ENCODE data around the gene MAML3. TPM values are rescaled to one million over a fixed set of nuclear protein-coding genes. Genes with fewer than 3 reads are reported as not detected.

The MAML3 gene
- total RNA-seq, 2 experiments from 2014 or later, result 2.0 to 2.4 TPM

DNA sequence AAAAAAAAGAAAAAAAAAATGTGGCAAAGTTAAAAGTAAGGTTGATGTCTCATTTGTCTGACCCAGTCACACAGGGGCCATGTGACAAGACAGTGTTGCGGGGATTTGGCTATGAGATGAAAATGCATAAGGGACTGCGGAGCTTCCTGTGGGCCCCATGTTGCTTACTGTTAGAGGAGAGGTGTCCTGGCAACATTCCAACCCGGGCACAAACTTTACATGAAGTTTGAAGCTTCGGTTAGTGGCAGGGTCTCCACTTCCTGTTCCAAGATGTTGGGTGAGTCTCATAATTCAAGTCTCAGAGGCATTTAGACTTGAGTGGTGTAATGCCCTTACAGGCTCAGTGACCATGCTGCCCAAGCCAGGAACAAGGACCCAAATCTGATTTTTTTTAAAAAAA, 111.3 kb downstream of the MAML3 start:
- Mint-ChIP-seq H3K27ac (peak overlapping the region; percentile 33), H3K9me3 (no peaks in the 10 kb centered on the region), H3K27me3 (peaks cover 4% of the 10 kb centered on the region), H3K36me3 (ENCODE audit: low read depth) (no peaks in the 10 kb centered on the region), H3K4me1 (ENCODE audit: low read depth) (peaks cover 30% of the 10 kb centered on the region), H3K4me3 (no peak overlapping the region)
- CTCF ChIA-PET, result interaction anchor here (0.6 kb wide), 1 partner anchor 203 kb away, joined by 3 read pairs; no protein-coding TSS in a partner anchor
- TF ChIP-seq, protein P1, sequence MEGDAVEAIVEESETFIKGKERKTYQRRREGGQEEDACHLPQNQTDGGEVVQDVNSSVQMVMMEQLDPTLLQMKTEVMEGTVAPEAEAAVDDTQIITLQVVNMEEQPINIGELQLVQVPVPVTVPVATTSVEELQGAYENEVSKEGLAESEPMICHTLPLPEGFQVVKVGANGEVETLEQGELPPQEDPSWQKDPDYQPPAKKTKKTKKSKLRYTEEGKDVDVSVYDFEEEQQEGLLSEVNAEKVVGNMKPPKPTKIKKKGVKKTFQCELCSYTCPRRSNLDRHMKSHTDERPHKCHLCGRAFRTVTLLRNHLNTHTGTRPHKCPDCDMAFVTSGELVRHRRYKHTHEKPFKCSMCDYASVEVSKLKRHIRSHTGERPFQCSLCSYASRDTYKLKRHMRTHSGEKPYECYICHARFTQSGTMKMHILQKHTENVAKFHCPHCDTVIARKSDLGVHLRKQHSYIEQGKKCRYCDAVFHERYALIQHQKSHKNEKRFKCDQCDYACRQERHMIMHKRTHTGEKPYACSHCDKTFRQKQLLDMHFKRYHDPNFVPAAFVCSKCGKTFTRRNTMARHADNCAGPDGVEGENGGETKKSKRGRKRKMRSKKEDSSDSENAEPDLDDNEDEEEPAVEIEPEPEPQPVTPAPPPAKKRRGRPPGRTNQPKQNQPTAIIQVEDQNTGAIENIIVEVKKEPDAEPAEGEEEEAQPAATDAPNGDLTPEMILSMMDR (IDR thresholded peaks at IDR 0.05), result no peak
- DNase-seq (peak; percentile 20), ATAC-seq (no peak)
- intact Hi-C loops (cut with micrococcal nuclease), result no loop called here
- POLR2A ChIA-PET, result no interaction called here

DNA sequence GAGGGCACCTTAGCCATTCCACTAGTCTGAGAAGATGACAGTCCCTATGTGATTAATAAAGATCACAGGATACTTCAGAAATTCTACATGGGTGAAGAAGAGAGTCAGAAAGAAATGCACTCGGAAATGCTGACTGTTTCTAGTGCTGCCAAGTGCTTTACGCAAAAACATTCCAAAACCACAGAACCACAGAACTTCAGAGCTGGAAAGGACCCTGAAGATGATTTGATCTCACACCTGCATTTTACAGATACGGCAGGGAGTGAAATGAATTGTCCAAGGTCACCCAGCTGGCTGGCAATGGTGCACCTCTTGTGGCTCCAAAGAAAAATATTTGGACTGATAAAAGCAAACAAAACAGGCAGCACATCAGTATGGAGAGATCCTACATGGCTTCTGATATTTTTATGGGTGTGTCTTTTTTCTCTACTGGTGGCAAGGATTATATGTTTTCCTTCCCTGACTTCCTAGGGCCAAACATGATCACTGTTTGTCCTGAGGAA, 115.9 kb downstream of the MAML3 start:
- ChIA-PET POLR2A (no interaction called here), CTCF (interaction anchor here (1.0 to 1.2 kb wide), 2 partner anchors 10 to 38 kb away, joined by 3 read pairs; no protein-coding TSS in a partner anchor)
- H3K36me3 Mint-ChIP-seq (ENCODE audit: low read depth), result no peaks in the 10 kb centered on the region
- no peaks in the 10 kb centered on the region for H3K9me3 Mint-ChIP-seq
- no peak for ATAC-seq
- H3K27me3 Mint-ChIP-seq, result no peaks in the 10 kb centered on the region
- H3K4me3 Mint-ChIP-seq, result no peak overlapping the region
- no peak for DNase-seq
- TF ChIP-seq, protein P1 (IDR thresholded peaks at IDR 0.05), result no peak
- H3K27ac Mint-ChIP-seq, result no peak overlapping the region
- H3K4me1 Mint-ChIP-seq (ENCODE audit: low read depth), result peaks cover 19% of the 10 kb centered on the region
- intact Hi-C loops (cut with micrococcal nuclease), result no loop called here

DNA sequence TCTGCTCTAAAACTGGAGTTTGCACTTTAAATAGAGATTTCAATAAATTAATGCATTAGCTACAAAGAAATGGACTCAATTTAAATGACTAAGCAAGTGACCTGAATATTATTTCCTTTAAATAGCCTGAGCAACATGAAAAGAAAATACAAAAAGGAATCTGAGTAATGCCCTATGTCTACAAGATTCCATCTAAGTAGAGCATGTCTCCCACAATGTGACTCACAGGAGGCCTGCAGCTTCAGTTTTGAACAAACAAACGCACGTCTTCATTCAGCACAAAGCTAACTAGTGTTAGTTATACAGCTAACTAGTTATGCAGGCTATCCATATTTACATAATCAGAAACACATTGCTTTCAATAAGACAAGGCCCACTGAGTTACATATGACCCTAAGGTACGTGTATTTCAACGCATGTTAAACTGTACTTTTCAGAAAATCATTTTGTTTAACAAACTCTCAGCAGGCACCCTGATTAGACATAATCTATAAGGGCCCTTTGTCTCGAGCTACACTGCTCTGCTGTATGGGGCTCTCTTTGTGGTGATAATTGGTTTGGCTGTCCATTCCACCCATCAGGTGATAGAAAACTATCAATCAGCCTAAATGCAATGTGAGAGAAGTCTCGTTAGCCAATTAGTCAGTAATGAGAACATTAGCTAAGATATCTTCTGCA, 116.5 kb downstream of the MAML3 start:
- Mint-ChIP-seq H3K27me3 (no peaks in the 10 kb centered on the region), H3K4me1 (ENCODE audit: low read depth) (peaks cover 15% of the 10 kb centered on the region), H3K4me3 (no peak overlapping the region), H3K9me3 (no peaks in the 10 kb centered on the region), H3K36me3 (ENCODE audit: low read depth) (no peaks in the 10 kb centered on the region), H3K27ac (no peak overlapping the region)
- ATAC-seq (no peak), DNase-seq (no peak)
- CTCF ChIA-PET, result interaction anchor here (1.0 to 1.5 kb wide), 6 partner anchors 9 to 218 kb away, joined by 3 to 4 read pairs (median 3); no protein-coding TSS in a partner anchor
- POLR2A ChIA-PET, result no interaction called here
- intact Hi-C loops (cut with micrococcal nuclease), result no loop called here
- TF ChIP-seq, protein P1 (IDR thresholded peaks at IDR 0.05), result no peak

DNA sequence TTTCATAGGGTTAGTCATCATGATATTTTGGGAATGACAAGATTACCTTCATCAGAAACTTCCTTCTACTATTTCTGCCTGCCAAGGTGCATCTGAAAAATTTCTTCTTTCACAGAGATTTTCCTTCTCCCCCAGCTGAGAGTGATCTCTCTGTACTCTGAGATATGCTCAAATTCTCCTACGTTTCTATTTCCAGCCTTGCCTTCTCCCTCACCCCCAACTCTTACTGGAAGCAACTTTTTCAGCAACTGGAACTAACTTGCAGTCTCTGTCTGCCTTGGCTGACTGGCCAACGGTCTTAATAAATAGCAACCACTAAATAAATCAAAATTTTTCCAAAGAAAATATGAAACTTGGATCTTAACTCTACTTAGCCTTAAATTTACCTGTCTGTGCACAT, 122.3 kb downstream of the MAML3 start:
- DNase-seq (no peak), ATAC-seq (no peak)
- TF ChIP-seq, protein P1 (IDR thresholded peaks at IDR 0.05), result no peak
- no peaks in the 10 kb centered on the region for H3K4me1 Mint-ChIP-seq (ENCODE audit: low read depth)
- intact Hi-C loops (cut with micrococcal nuclease), result no loop called here
- no peak overlapping the region for H3K4me3 Mint-ChIP-seq
- CTCF ChIA-PET, result no interaction called here
- no peaks in the 10 kb centered on the region for H3K9me3 Mint-ChIP-seq
- POLR2A ChIA-PET, result no interaction called here
- no peaks in the 10 kb centered on the region for H3K36me3 Mint-ChIP-seq (ENCODE audit: low read depth)
- H3K27ac Mint-ChIP-seq, result no peak overlapping the region
- H3K27me3 Mint-ChIP-seq, result peaks cover 1% of the 10 kb centered on the region

DNA sequence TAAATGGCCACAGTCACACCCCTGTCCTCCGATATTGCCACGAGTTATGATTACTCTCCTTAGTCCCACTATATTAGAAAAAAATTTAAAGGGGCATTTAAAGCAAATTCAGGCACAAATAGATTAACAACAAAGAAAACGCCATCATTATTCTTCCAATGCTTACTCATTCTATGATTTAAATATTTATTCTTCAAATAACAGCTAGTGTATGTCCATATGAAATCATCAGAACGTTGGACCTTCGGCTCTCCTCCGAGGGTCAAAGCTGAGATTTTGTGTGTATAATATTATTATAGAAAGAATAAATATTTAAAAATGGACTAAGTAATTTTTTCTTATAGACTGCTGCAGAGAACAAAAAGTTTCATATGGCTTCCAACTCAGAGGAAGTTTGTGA, 122.9 kb downstream of the MAML3 start:
- CTCF ChIA-PET, result no interaction called here
- H3K36me3 Mint-ChIP-seq (ENCODE audit: low read depth), result no peaks in the 10 kb centered on the region
- TF ChIP-seq, protein P1 (IDR thresholded peaks at IDR 0.05), result no peak
- H3K4me3 Mint-ChIP-seq, result no peak overlapping the region
- intact Hi-C loops (cut with micrococcal nuclease), result no loop called here
- no peaks in the 10 kb centered on the region for H3K4me1 Mint-ChIP-seq (ENCODE audit: low read depth)
- peaks cover 1% of the 10 kb centered on the region for H3K27me3 Mint-ChIP-seq
- H3K9me3 Mint-ChIP-seq, result no peaks in the 10 kb centered on the region
- no peak for ATAC-seq
- POLR2A ChIA-PET, result no interaction called here
- H3K27ac Mint-ChIP-seq, result no peak overlapping the region
- DNase-seq, result no peak

Measured in activated CD8-positive, alpha-beta T cell treated with anti-CD3 and anti-CD28 coated beads for 36 hours (primary cell).